Right lobe of liver (tissue), 4 donors: Measurements from ENCODE around the gene RBFOX1.

ENCODE experiments used
- POLR2A ChIP-seq: fragments of 450-650 bp; IDR thresholded peaks from one replicate; pipeline ENCODE4 v1.6.1; 2017; ENCODE audit warnings: antibody characterized with exemption, mild to moderate bottlenecking
- TF ChIP-seq, protein P1 (sequence below), 4 donors: fragments of 200-600 bp in 3 of 4; fragments of 450-650 bp in 1 of 4; IDR thresholded peaks; one replicate each; pipeline versions ENCODE4 v1.5.1 to v1.8.0; 2016 to 2022; ENCODE audit warnings: antibody characterized with exemption in 4 of 4, mild to moderate bottlenecking in 2 of 4
- donor health status: DM: no; HTN: no; CAD: no.
- donor health status: DM: no; HTN: no; CAD: no.
- donor health status: DM: no; HTN: yes; CAD: no.

GRCh38 chr16:7746941-7747340 lies 414.3 kb downstream of the RBFOX1 start:
- TF ChIP-seq POLR2A, result no peak
- TF ChIP-seq, protein P1, sequence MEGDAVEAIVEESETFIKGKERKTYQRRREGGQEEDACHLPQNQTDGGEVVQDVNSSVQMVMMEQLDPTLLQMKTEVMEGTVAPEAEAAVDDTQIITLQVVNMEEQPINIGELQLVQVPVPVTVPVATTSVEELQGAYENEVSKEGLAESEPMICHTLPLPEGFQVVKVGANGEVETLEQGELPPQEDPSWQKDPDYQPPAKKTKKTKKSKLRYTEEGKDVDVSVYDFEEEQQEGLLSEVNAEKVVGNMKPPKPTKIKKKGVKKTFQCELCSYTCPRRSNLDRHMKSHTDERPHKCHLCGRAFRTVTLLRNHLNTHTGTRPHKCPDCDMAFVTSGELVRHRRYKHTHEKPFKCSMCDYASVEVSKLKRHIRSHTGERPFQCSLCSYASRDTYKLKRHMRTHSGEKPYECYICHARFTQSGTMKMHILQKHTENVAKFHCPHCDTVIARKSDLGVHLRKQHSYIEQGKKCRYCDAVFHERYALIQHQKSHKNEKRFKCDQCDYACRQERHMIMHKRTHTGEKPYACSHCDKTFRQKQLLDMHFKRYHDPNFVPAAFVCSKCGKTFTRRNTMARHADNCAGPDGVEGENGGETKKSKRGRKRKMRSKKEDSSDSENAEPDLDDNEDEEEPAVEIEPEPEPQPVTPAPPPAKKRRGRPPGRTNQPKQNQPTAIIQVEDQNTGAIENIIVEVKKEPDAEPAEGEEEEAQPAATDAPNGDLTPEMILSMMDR (IDR thresholded peaks at IDR 0.05), result no peak
